Fibroblast of villous mesenchyme (primary cell): ENCODE measurements around the gene RREB1. TPM values are rescaled to one million over a fixed set of nuclear protein-coding genes. Genes with fewer than 3 reads are reported as not detected.
A peak's percentile ranks its signal among the peaks of the same experiment; 100 is the strongest.

ENCODE experiments used
- DNase-seq: peaks from one replicate; pipeline ENCODE4 v3.0.0-alpha.2; 2010; ENCODE audit warnings: low read depth
- H3K4me3 ChIP-seq: 2 replicates; pipeline ENCODE4 v1.5.1; 2011; ENCODE audit warnings: low read depth, mild to moderate bottlenecking, low read length
- CTCF ChIP-seq: IDR thresholded peaks from 2 replicates; pipeline ENCODE4 v1.5.1; 2012; ENCODE audit warnings: low read depth, mild to moderate bottlenecking, low read length; ENCODE audit not compliant: insufficient read depth
- total RNA-seq: library from RNA; depleted of rRNA; stranded (reverse); fragments of >200 nt; gene quantifications from 2 replicates; pipeline ENCODE4 v1.2.3, GENCODE V29; 2012

Gene RREB1
- total RNA-seq, 1 donor: 26.3 TPM

GRCh38 chr6:7106752-7107577, 796 bp upstream of the RREB1 start:
- TF ChIP-seq CTCF: peak; percentile 24
- H3K4me3 ChIP-seq: peak overlapping the region; percentile 78
- no peak for DNase-seq

GRCh38 chr6:7108196-7108963, 619 bp downstream of the RREB1 start:
- peak; percentile 62 for DNase-seq
- no peak for TF ChIP-seq CTCF
- peak overlapping the region; percentile 78 for H3K4me3 ChIP-seq

- peak; percentile 88 for DNase-seq
- no peak for TF ChIP-seq CTCF
- H3K4me3 ChIP-seq: peak overlapping the region; percentile 78
Measured at GRCh38 chr6:7108964-7109836, 1.4 kb downstream of the RREB1 start.

GRCh38 chr6:7110092-7110792, 2.5 kb downstream of the RREB1 start:
- no peak for DNase-seq
- TF ChIP-seq CTCF: no peak

GRCh38 chr6:7111095-7111690, 3.4 kb downstream of the RREB1 start:
- TF ChIP-seq CTCF: no peak
- DNase-seq: no peak
- H3K4me3 ChIP-seq: no peak overlapping the region

More at GRCh38 chr6:7110092-7110792, 2.5 kb downstream of the RREB1 start:
- H3K4me3 ChIP-seq: peak overlapping the region; percentile 78
